MM.1S (cell line): ENCODE measurements around the gene CASZ1.

Experiments
- DNase-seq: peaks from one replicate; pipeline ENCODE4 v3.0.0-alpha.2; 2015
- H2AFZ ChIP-seq: fragments of 300-600 bp; sonication (generic); 2 replicates; pipeline ENCODE4 v1.6.0; 2016; ENCODE audit warnings: antibody characterized with exemption, low read length
- H3F3A ChIP-seq: fragments of 300-600 bp; sonication (generic); 2 replicates; pipeline ENCODE4 v1.6.1; 2016; ENCODE audit warnings: mild to moderate bottlenecking, antibody characterized with exemption, low read length, moderate library complexity, mixed read lengths; ENCODE audit not compliant: insufficient read depth
- H3K27ac ChIP-seq: fragments of 300-600 bp; sonication (generic); 2 replicates; pipeline ENCODE4 v1.5.1; 2016; ENCODE audit warnings: mild to moderate bottlenecking, low read length
- H3K27me3 ChIP-seq: fragments of 300-600 bp; sonication (generic); replicated peaks from 2 replicates; pipeline ENCODE4 v1.6.0; 2016; ENCODE audit warnings: low read length; ENCODE audit not compliant: insufficient read depth
- H3K36me3 ChIP-seq: fragments of 300-600 bp; sonication (generic); replicated peaks from 2 replicates; pipeline ENCODE4 v1.6.1; 2016; ENCODE audit warnings: mild to moderate bottlenecking, low read length, mixed read lengths; ENCODE audit not compliant: insufficient read depth
- H3K4me1 ChIP-seq: fragments of 300-600 bp; sonication (generic); 2 replicates; pipeline ENCODE4 v1.6.1; 2016; ENCODE audit warnings: low read length, mixed read lengths
- H3K4me2 ChIP-seq: fragments of 300-600 bp; sonication (generic); 2 replicates; pipeline ENCODE4 v1.6.0; 2016; ENCODE audit warnings: low read depth, low read length
- H3K4me3 ChIP-seq: fragments of 300-600 bp; sonication (generic); 2 replicates; pipeline ENCODE4 v1.5.1; 2016; ENCODE audit warnings: low read length, mixed read lengths
- H3K79me2 ChIP-seq: fragments of 300-600 bp; sonication (generic); 2 replicates; pipeline ENCODE4 v1.6.1; 2016; ENCODE audit warnings: mixed run types, low read length, mixed read lengths
- H3K9ac ChIP-seq: fragments of 300-600 bp; sonication (generic); 2 replicates; pipeline ENCODE4 v1.6.1; 2016; ENCODE audit warnings: low read length, mixed read lengths
- H3K9me2 ChIP-seq: fragments of 300-600 bp; sonication (generic); replicated peaks from 2 replicates; pipeline ENCODE4 v1.6.1; 2016; ENCODE audit warnings: mild to moderate bottlenecking, low read length, mixed read lengths; ENCODE audit not compliant: insufficient read depth
- H3K9me3 ChIP-seq: fragments of 300-600 bp; sonication (generic); replicated peaks from 2 replicates; pipeline ENCODE4 v1.6.1; 2016; ENCODE audit warnings: mild to moderate bottlenecking, low read length, mixed read lengths; ENCODE audit not compliant: insufficient read depth
- H4K20me1 ChIP-seq: fragments of 300-600 bp; sonication (generic); 2 replicates; pipeline ENCODE4 v1.6.1; 2016; ENCODE audit warnings: mild to moderate bottlenecking, low read length, moderate library complexity, mixed read lengths; ENCODE audit not compliant: insufficient read depth
- EZH2 ChIP-seq: fragments of 300-600 bp; sonication (generic); optimal IDR thresholded peaks from 2 replicates; pipeline ENCODE3; 2017; ENCODE audit warnings: low read depth, mild to moderate bottlenecking, antibody characterized with exemption, low read length, mixed read lengths
- EZH2phosphoT487 ChIP-seq: fragments of 300-600 bp; sonication (generic); IDR thresholded peaks from 2 replicates; pipeline ENCODE4 v1.6.1; 2018; ENCODE audit warnings: antibody characterized with exemption, low read length
- TF ChIP-seq, protein P1 (sequence below): fragments of 300-600 bp; sonication (generic); IDR thresholded peaks from 2 replicates; pipeline ENCODE4 v1.5.1; 2016; ENCODE audit warnings: antibody characterized with exemption, low read length, mixed read lengths

The CASZ1 gene

DNA sequence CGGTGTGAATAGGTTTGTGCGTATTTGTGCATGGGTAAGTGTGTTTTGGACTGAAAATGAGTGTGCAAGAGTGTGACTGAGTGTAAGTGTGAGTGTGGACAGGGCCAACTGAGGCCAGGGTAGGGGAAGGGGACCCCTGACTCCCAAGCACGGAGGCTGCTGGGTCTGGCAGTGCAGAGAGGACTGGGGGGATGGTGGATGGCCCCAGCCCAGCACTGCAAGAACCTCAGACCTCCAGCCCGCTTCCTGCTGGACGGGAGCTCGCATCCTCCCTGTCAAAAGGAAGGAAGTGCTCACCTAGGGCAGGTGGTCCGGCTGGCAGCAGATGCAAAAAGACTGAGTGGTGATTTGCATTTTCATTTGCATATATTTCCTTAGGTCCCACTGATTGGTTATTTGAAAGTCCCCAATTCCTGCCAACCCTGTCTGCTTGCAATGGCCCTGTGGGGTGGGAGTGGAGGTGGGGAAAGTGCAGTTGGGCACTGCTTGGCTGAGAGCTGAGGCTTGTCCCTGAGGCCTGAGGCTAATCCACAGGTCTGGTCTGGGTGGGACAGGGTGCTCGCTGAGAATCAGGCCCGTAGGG is 42.8 kb upstream of the CASZ1 start:
- Histone ChIP-seq H3K4me1 (no peaks in the 10 kb centered on the region), H3K27me3 (peaks cover 92% of the 10 kb centered on the region), H3K9me3 (no peaks in the 10 kb centered on the region), H3K4me2 (no peak overlapping the region), H3K79me2 (no peaks in the 10 kb centered on the region), H4K20me1 (no peaks in the 10 kb centered on the region), H3K27ac (no peak overlapping the region), H3K9me2 (no peaks in the 10 kb centered on the region), H2AFZ (no peak overlapping the region), H3K9ac (no peak overlapping the region), H3F3A (no peaks in the 10 kb centered on the region), H3K36me3 (no peaks in the 10 kb centered on the region), H3K4me3 (no peak overlapping the region)
- no peak for DNase-seq
- TF ChIP-seq, protein P1, sequence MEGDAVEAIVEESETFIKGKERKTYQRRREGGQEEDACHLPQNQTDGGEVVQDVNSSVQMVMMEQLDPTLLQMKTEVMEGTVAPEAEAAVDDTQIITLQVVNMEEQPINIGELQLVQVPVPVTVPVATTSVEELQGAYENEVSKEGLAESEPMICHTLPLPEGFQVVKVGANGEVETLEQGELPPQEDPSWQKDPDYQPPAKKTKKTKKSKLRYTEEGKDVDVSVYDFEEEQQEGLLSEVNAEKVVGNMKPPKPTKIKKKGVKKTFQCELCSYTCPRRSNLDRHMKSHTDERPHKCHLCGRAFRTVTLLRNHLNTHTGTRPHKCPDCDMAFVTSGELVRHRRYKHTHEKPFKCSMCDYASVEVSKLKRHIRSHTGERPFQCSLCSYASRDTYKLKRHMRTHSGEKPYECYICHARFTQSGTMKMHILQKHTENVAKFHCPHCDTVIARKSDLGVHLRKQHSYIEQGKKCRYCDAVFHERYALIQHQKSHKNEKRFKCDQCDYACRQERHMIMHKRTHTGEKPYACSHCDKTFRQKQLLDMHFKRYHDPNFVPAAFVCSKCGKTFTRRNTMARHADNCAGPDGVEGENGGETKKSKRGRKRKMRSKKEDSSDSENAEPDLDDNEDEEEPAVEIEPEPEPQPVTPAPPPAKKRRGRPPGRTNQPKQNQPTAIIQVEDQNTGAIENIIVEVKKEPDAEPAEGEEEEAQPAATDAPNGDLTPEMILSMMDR: no peak
- TF ChIP-seq EZH2phosphoT487: no peak
- TF ChIP-seq EZH2: no peak

DNA sequence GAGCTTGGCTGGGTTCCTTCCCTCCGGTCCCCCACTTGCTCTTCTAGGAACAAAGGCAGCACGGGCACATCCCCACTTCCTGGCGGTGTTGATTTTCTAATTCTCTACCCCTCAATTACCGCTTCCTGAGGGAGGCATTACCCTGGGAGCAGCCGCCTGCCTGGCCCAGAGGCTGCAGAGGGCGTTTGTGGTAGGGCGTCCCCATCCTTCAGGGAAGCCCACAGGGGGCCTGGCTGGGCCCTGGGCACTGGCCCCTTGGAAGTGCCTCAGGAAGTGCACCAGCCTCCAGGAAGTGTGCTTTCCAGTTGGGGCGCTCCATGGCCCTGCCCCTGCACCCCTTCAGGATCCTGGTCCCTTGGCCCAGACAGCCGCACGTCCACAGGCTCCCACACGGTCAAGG is 42.1 kb upstream of the CASZ1 start:
- Histone ChIP-seq H2AFZ (no peak overlapping the region), H3K9me3 (no peaks in the 10 kb centered on the region), H4K20me1 (no peaks in the 10 kb centered on the region), H3K9ac (no peak overlapping the region), H3K9me2 (no peaks in the 10 kb centered on the region), H3K27me3 (peaks cover 88% of the 10 kb centered on the region), H3K27ac (no peak overlapping the region), H3K4me3 (no peak overlapping the region), H3K4me1 (no peaks in the 10 kb centered on the region), H3K36me3 (no peaks in the 10 kb centered on the region), H3K79me2 (no peaks in the 10 kb centered on the region), H3F3A (no peaks in the 10 kb centered on the region), H3K4me2 (no peak overlapping the region)
- TF ChIP-seq EZH2phosphoT487 (no peak), EZH2 (no peak)
- TF ChIP-seq, protein P1: no peak
- no peak for DNase-seq

DNA sequence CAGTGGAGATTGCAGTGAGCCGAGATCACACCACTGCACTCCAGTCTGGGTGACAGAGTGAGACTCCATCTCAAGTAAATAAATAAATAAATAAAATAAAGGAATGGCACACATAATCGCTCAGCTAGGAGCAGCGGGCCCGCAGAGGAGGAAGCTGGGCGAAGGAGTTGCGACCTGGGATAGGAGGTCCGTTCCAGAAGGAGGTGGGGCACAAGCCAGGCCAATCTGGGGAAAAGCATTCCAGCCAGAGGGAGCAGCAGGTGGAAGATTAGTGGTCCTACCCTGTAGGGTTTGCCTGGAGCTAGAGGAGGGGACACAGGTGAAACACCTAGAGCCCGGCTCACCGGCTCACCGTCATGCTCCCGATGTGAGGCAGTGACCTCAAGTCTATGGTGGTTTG is 40.3 kb upstream of the CASZ1 start:
- Histone ChIP-seq H3K9me2 (no peaks in the 10 kb centered on the region), H3K9me3 (no peaks in the 10 kb centered on the region), H2AFZ (no peak overlapping the region), H3K4me2 (no peak overlapping the region), H3K36me3 (no peaks in the 10 kb centered on the region), H3K9ac (no peak overlapping the region), H3K27me3 (peaks cover 90% of the 10 kb centered on the region), H3K4me1 (no peaks in the 10 kb centered on the region), H3K27ac (no peak overlapping the region), H3F3A (no peaks in the 10 kb centered on the region), H4K20me1 (no peaks in the 10 kb centered on the region), H3K4me3 (no peak overlapping the region), H3K79me2 (no peaks in the 10 kb centered on the region)
- TF ChIP-seq, protein P1: no peak
- no peak for TF ChIP-seq EZH2phosphoT487
- no peak for TF ChIP-seq EZH2
- no peak for DNase-seq
